ENCODE results near the gene MYO7A. TPM values are rescaled to one million over a fixed set of nuclear protein-coding genes. Genes with fewer than 3 reads are reported as not detected.

MYO7A gene
- total RNA-seq, 1 experiment from 2014 or later: 2.5 TPM

DNA sequence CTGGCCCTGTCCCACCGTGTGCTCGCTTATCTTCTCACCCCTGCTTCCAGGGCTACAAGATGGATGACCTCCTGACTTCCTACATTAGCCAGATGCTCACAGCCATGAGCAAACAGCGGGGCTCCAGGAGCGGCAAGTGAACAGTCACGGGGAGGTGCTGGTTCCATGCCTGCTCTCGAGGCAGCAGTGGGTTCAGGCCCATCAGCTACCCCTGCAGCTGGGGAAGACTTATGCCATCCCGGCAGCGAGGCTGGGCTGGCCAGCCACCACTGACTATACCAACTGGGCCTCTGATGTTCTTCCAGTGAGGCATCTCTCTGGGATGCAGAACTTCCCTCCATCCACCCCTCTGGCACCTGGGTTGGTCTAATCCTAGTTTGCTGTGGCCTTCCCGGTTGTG, 86.5 kb downstream of the MYO7A start:
- no peak for TF ChIP-seq TEAD1 (CRISPR knock-in tag; IDR thresholded peaks at IDR 0.05)
- TF ChIP-seq FOXP1 (CRISPR knock-in tag; IDR thresholded peaks at IDR 0.05; ENCODE audit: borderline replicate concordance): no peak
- TF ChIP-seq, protein P1, sequence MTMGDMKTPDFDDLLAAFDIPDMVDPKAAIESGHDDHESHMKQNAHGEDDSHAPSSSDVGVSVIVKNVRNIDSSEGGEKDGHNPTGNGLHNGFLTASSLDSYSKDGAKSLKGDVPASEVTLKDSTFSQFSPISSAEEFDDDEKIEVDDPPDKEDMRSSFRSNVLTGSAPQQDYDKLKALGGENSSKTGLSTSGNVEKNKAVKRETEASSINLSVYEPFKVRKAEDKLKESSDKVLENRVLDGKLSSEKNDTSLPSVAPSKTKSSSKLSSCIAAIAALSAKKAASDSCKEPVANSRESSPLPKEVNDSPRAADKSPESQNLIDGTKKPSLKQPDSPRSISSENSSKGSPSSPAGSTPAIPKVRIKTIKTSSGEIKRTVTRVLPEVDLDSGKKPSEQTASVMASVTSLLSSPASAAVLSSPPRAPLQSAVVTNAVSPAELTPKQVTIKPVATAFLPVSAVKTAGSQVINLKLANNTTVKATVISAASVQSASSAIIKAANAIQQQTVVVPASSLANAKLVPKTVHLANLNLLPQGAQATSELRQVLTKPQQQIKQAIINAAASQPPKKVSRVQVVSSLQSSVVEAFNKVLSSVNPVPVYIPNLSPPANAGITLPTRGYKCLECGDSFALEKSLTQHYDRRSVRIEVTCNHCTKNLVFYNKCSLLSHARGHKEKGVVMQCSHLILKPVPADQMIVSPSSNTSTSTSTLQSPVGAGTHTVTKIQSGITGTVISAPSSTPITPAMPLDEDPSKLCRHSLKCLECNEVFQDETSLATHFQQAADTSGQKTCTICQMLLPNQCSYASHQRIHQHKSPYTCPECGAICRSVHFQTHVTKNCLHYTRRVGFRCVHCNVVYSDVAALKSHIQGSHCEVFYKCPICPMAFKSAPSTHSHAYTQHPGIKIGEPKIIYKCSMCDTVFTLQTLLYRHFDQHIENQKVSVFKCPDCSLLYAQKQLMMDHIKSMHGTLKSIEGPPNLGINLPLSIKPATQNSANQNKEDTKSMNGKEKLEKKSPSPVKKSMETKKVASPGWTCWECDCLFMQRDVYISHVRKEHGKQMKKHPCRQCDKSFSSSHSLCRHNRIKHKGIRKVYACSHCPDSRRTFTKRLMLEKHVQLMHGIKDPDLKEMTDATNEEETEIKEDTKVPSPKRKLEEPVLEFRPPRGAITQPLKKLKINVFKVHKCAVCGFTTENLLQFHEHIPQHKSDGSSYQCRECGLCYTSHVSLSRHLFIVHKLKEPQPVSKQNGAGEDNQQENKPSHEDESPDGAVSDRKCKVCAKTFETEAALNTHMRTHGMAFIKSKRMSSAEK (CRISPR knock-in tag; IDR thresholded peaks at IDR 0.05; ENCODE audit: borderline replicate concordance): no peak
- no peak for TF ChIP-seq ZNF396 (CRISPR knock-in tag; IDR thresholded peaks at IDR 0.05; ENCODE audit: borderline replicate concordance)
- TF ChIP-seq GABPB1 (CRISPR knock-in tag; IDR thresholded peaks at IDR 0.05): no peak
- TF ChIP-seq IRF2 (CRISPR knock-in tag; IDR thresholded peaks at IDR 0.05; ENCODE audit: borderline replicate concordance, low read depth): no peak
- no peak for TF ChIP-seq PREB (CRISPR knock-in tag; IDR thresholded peaks at IDR 0.05; ENCODE audit: borderline replicate concordance)
- TF ChIP-seq SMAD4 (CRISPR knock-in tag; IDR thresholded peaks at IDR 0.05): no peak
- TF ChIP-seq, protein P2, sequence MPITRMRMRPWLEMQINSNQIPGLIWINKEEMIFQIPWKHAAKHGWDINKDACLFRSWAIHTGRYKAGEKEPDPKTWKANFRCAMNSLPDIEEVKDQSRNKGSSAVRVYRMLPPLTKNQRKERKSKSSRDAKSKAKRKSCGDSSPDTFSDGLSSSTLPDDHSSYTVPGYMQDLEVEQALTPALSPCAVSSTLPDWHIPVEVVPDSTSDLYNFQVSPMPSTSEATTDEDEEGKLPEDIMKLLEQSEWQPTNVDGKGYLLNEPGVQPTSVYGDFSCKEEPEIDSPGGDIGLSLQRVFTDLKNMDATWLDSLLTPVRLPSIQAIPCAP (CRISPR knock-in tag; IDR thresholded peaks at IDR 0.05): no peak
- no peak for TF ChIP-seq MXD4 (CRISPR knock-in tag; IDR thresholded peaks at IDR 0.05; ENCODE audit: borderline replicate concordance)
- no peak for TF ChIP-seq ZNF232 (CRISPR knock-in tag; IDR thresholded peaks at IDR 0.05)
- no peak for TF ChIP-seq ATF6 (CRISPR knock-in tag; IDR thresholded peaks at IDR 0.05)
- TF ChIP-seq, protein P3, sequence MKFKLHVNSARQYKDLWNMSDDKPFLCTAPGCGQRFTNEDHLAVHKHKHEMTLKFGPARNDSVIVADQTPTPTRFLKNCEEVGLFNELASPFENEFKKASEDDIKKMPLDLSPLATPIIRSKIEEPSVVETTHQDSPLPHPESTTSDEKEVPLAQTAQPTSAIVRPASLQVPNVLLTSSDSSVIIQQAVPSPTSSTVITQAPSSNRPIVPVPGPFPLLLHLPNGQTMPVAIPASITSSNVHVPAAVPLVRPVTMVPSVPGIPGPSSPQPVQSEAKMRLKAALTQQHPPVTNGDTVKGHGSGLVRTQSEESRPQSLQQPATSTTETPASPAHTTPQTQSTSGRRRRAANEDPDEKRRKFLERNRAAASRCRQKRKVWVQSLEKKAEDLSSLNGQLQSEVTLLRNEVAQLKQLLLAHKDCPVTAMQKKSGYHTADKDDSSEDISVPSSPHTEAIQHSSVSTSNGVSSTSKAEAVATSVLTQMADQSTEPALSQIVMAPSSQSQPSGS (CRISPR knock-in tag; IDR thresholded peaks at IDR 0.05; ENCODE audit: borderline replicate concordance, low read depth): no peak
- TF ChIP-seq E2F4 (CRISPR knock-in tag; IDR thresholded peaks at IDR 0.05; ENCODE audit: borderline replicate concordance, low read depth): no peak
- TF ChIP-seq NR1H2 (CRISPR knock-in tag; IDR thresholded peaks at IDR 0.05): no peak
- no peak for TF ChIP-seq TP53 (CRISPR knock-in tag; IDR thresholded peaks at IDR 0.05)
- no peak for TF ChIP-seq SMAD3 (CRISPR knock-in tag; IDR thresholded peaks at IDR 0.05; ENCODE audit: borderline replicate concordance)
- ChIA-PET POLR2A (no interaction called here), CTCF (no interaction called here)
- no peaks in the 10 kb centered on the region for H3K4me1 Mint-ChIP-seq
- H3K27me3 Mint-ChIP-seq (ENCODE audit: low read depth): no peaks in the 10 kb centered on the region
- H3K4me3 Mint-ChIP-seq: no peak overlapping the region
- DNase-seq (ENCODE audit: low spot score) (no peak), ATAC-seq (no peak)
- no peak overlapping the region for H3K27ac Mint-ChIP-seq
- H3K36me3 Mint-ChIP-seq: no peaks in the 10 kb centered on the region
- H3K9me3 Mint-ChIP-seq: no peaks in the 10 kb centered on the region; the same call in 1 of the 2 replicates
